NB4 (cell line): Measurements from ENCODE around the gene BMP4.

Experiments used
- DNase-seq: peaks from one replicate; pipeline ENCODE4 v3.0.0; 2010; ENCODE audit warnings: low read depth
- H3K4me3 ChIP-seq: one replicate; pipeline ENCODE4 v1.5.1; 2011; ENCODE audit warnings: mild to moderate bottlenecking, low read depth, low read length, moderate library complexity
- CTCF ChIP-seq: IDR thresholded peaks from one replicate; pipeline ENCODE4 v1.5.1; 2012; ENCODE audit warnings: low read depth, low read length
- MAX ChIP-seq: IDR thresholded peaks from 2 replicates; pipeline ENCODE4 v1.6.1; 2011; ENCODE audit warnings: low read depth, low read length
- MYC ChIP-seq: IDR thresholded peaks from 2 replicates; pipeline ENCODE4 v1.6.1; 2011; ENCODE audit warnings: low read depth, low read length
- POLR2A ChIP-seq: IDR thresholded peaks from 2 replicates; pipeline ENCODE4 v1.6.1; 2011; ENCODE audit warnings: mild to moderate bottlenecking; ENCODE audit not compliant: insufficient read length; ENCODE audit errors: extremely low read depth

The BMP4 gene

GRCh38 chr14:53947094-53947445, 9.6 kb downstream of the BMP4 start:
- H3K4me3 ChIP-seq, result no peak overlapping the region
- TF ChIP-seq CTCF (no peak), MAX (no peak)
- DNase-seq, result no peak

GRCh38 chr14:53946404-53947093, 10.1 kb downstream of the BMP4 start:
- TF ChIP-seq CTCF (no peak), MYC (no peak)
- no peak overlapping the region for H3K4me3 ChIP-seq
- no peak for DNase-seq

- H3K4me3 ChIP-seq, result no peak overlapping the region
Measured at GRCh38 chr14:53946071-53946403, 10.6 kb downstream of the BMP4 start.

GRCh38 chr14:53943751-53944083, 12.9 kb downstream of the BMP4 start:
- DNase-seq, result no peak
- no peak overlapping the region for H3K4me3 ChIP-seq
- TF ChIP-seq MYC (no peak), POLR2A (no peak), CTCF (no peak), MAX (no peak)

More at GRCh38 chr14:53946071-53946403, 10.6 kb downstream of the BMP4 start:
- DNase-seq, result no peak
- TF ChIP-seq POLR2A (no peak), CTCF (no peak), MAX (no peak), MYC (no peak)

- H3K4me3 ChIP-seq, result no peak overlapping the region
- no peak for TF ChIP-seq MAX
- no peak for TF ChIP-seq CTCF
- no peak for TF ChIP-seq POLR2A
- no peak for TF ChIP-seq MYC
- no peak for DNase-seq
Measured at GRCh38 chr14:53942970-53943750, 13.5 kb downstream of the BMP4 start.

- no peak for DNase-seq
- no peak for TF ChIP-seq MYC
- TF ChIP-seq MAX, result no peak
- no peak for TF ChIP-seq POLR2A
- TF ChIP-seq CTCF, result no peak
- H3K4me3 ChIP-seq, result no peak overlapping the region
Measured at GRCh38 chr14:53938136-53938837, 18.3 kb downstream of the BMP4 start.
